HFF-Myc (cell line): ENCODE measurements around the gene SAPCD2.
A peak's percentile ranks its signal among the peaks of the same experiment; 100 is the strongest.

Source experiments
- DNase-seq: peaks from one replicate; pipeline ENCODE4 v3.0.0-alpha.2; 2011; ENCODE audit warnings: low read depth; ENCODE audit errors: extremely low read depth
- H3K4me3 ChIP-seq: replicated peaks from 2 replicates; pipeline ENCODE4 v1.5.1; 2011; ENCODE audit warnings: low read depth, mild to moderate bottlenecking, control low read depth, low read length
- CTCF ChIP-seq: IDR thresholded peaks from 2 replicates; pipeline ENCODE4 v1.5.1; 2012; ENCODE audit warnings: mild to moderate bottlenecking, low read depth, low read length, control low read depth; ENCODE audit errors: missing control alignments

SAPCD2 gene

GRCh38 chr9:137095664-137096517, 25.5 kb upstream of the SAPCD2 start:
- no peak overlapping the region for H3K4me3 ChIP-seq
- DNase-seq = no peak
- peak; percentile 28 for TF ChIP-seq CTCF

- DNase-seq = no peak
- TF ChIP-seq CTCF = no peak
- no peak overlapping the region for H3K4me3 ChIP-seq
Measured at GRCh38 chr9:137089232-137089947, 19.0 kb upstream of the SAPCD2 start.

GRCh38 chr9:137088121-137088520, 17.8 kb upstream of the SAPCD2 start:
- no peak for TF ChIP-seq CTCF
- DNase-seq = no peak
- H3K4me3 ChIP-seq = peak overlapping the region; percentile 81; the same call in 1 of the 2 replicates

GRCh38 chr9:137087409-137087925, 17.1 kb upstream of the SAPCD2 start:
- no peak for DNase-seq
- no peak for TF ChIP-seq CTCF
- H3K4me3 ChIP-seq = peak overlapping the region; percentile 81

GRCh38 chr9:137086531-137087408, 16.4 kb upstream of the SAPCD2 start, which contains the start of gene MAN1B1:
TSS of gene MAN1B1 (plus strand) at chr9:137086985. CDS start at chr9:137087000, 15 bp downstream.
- peak; percentile 98 for DNase-seq
- no peak for TF ChIP-seq CTCF
- peak within 1 kb of the TSS; percentile 81 for H3K4me3 ChIP-seq

GRCh38 chr9:137085920-137086530, 15.7 kb upstream of the SAPCD2 start:
- peak overlapping the region; percentile 81 for H3K4me3 ChIP-seq
- DNase-seq = no peak

More at GRCh38 chr9:137085920-137086530, 15.7 kb upstream of the SAPCD2 start:
- no peak for TF ChIP-seq CTCF
